Mucosa of rectum (tissue), 2 donors: ENCODE results near the gene CCL14.

Experiments used
- H3K27ac ChIP-seq, 2 donors: one replicate each; pipeline ENCODE4 v1.7.0; 2013; ENCODE audit warnings: inconsistent platforms in 2 of 2, low read depth in 2 of 2, low read length in 2 of 2
- H3K27me3 ChIP-seq, 2 donors: one replicate each; pipeline ENCODE4 v1.7.0; 2013; ENCODE audit warnings: low read length in 2 of 2; ENCODE audit not compliant: control insufficient read depth in 2 of 2, insufficient read depth in 2 of 2
- H3K36me3 ChIP-seq, 2 donors: one replicate each; pipeline ENCODE4 v1.7.0; 2013; ENCODE audit warnings: low read length in 2 of 2; ENCODE audit not compliant: control insufficient read depth in 2 of 2, insufficient read depth in 2 of 2
- H3K4me1 ChIP-seq, 2 donors: one replicate each; pipeline ENCODE4 v1.7.0; 2013; ENCODE audit warnings: low read length in 2 of 2, mild to moderate bottlenecking in 1 of 2; ENCODE audit not compliant: control insufficient read depth in 2 of 2, insufficient read depth in 2 of 2
- H3K4me3 ChIP-seq, 2 donors: one replicate each; pipeline ENCODE4 v1.7.0; 2013; ENCODE audit warnings: low read length in 2 of 2
- H3K9ac ChIP-seq, 2 donors: one replicate each; pipeline ENCODE4 v1.7.0; 2013; ENCODE audit warnings: low read length in 2 of 2, low read depth in 1 of 2, mild to moderate bottlenecking in 1 of 2
- H3K9me3 ChIP-seq, 2 donors: one replicate each; pipeline ENCODE4 v1.7.0; 2013; ENCODE audit warnings: low read length in 2 of 2; ENCODE audit not compliant: control insufficient read depth in 2 of 2
- donor health status: healthy.
- donor health status: Normal muscosa, but diverticular disease.

The CCL14 gene

DNA sequence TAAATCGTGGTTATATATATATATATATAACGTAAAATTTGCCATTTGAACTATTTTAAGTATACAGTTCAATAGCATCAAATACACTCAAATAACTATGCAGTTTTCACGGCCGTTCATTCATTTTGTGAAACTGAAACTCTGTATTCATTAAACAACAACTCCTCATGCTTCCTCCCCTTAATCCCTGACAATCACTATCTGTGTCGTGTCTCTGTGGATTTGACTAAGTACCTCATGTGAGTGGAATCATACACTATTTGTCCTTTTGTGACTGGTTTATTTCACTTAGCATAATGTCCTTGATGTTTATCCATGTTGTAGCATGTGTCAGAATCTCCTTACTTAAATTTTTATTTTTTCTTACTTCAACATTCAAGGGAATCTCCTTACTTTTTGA is 28.4 kb upstream of the CCL14 start:
- H3K9ac ChIP-seq, result no peak overlapping the region
- H3K4me1 ChIP-seq, result no peaks in the 10 kb centered on the region
- no peak overlapping the region for H3K27ac ChIP-seq
- no peaks in the 10 kb centered on the region for H3K36me3 ChIP-seq
- no peak overlapping the region for H3K4me3 ChIP-seq
- H3K9me3 ChIP-seq, result no peaks in the 10 kb centered on the region
- H3K27me3 ChIP-seq, result no peaks in the 10 kb centered on the region

DNA sequence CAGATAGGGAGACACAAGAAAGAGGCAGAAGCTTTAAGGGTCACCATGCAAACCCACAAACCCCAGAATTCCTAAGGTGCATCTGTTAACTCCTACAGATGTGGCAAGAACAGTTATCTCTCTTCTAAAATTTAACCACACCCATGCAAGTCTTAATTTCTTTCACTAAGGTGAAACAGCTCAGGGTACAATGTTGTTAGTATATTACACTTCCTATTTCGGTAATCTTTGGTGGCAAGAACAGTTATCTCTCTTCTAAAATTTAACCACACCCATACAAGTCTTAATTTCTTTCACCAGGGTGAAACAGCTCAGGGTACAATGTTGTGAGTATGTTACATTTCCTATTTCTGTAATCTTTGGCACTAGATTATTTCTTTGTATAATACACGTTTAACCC is 24.7 kb upstream of the CCL14 start:
- H3K36me3 ChIP-seq, result no peaks in the 10 kb centered on the region

DNA sequence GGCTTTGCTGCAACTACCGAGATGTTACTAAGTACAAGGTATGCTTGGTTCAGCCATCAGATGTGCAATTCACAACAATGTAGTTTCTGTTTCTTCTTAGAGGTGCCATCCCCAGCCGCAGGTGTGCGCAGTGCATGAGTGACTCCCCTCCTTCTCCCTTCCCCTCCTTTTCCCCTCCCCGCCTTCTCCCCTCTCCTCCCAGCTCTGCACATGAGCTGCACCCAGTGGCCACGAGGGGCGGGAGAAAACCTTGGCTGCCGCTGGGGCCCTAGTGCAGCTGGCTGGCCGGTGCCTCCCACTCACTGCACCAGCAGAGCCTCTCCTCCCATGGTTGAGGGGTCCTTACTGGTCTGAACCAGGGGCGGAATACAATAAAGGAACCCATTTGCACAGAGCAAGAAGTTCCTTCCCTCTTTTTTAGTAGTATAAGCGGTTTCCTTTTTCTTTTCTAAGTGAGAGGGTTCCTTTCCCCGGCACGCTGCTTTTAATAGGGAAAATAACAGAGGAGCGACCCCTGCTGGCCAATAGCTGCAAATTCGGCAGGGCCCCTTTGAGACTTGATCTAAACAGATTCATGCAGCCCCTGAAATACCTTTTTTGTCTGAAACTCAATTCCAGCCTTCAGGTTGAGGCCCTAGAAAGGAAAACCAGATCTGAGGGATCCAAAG is 22.6 kb upstream of the CCL14 start:
- Histone ChIP-seq H3K36me3 (no peaks in the 10 kb centered on the region), H3K27ac (no peak overlapping the region), H3K4me3 (no peak overlapping the region), H3K4me1 (peaks cover 3 to 9% of the 10 kb centered on the region in 2 donors), H3K9ac (no peak overlapping the region), H3K27me3 (no peaks in the 10 kb centered on the region), H3K9me3 (no peaks in the 10 kb centered on the region)

More for the DNA sequence above, 24.7 kb upstream of the CCL14 start:
- H3K27ac ChIP-seq, result no peak overlapping the region
- H3K4me3 ChIP-seq, result no peak overlapping the region
- H3K9ac ChIP-seq, result no peak overlapping the region
- H3K4me1 ChIP-seq, result no peaks in the 10 kb centered on the region
- H3K27me3 ChIP-seq, result no peaks in the 10 kb centered on the region
- H3K9me3 ChIP-seq, result no peaks in the 10 kb centered on the region

DNA sequence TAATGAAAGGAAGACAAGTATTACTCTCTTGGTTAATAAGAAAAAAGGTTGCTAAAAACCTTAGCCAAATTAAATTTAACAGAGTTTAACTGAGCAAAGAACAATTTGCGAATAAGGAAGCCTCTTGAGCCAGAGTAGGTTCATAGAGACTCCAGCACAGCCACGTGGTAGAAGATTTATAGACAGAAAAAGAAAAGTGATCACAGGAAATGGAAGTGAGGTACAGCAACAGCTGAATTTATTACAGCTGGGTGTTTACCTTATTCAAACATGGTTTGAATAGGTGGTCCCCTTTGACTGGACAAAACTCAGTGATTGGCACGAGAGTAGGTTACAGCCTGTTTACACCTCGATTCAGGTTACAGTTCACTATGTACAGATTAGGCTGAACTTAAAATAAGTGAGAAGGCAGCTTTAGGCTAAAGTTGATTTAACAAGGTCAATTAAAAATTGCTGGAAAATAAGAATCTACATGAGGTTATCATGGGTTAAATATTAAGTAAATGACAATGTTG is 18.1 kb upstream of the CCL14 start:
- H3K27ac ChIP-seq, result peak overlapping the region; percentile 3 to 68
- H3K9ac ChIP-seq, result no peak overlapping the region
- H3K4me1 ChIP-seq, result peaks cover 6 to 23% of the 10 kb centered on the region in 2 donors
- no peaks in the 10 kb centered on the region for H3K36me3 ChIP-seq
- H3K9me3 ChIP-seq, result no peaks in the 10 kb centered on the region
- peak overlapping the region in 1 of 2 donors; percentile 17 for H3K4me3 ChIP-seq
- no peaks in the 10 kb centered on the region for H3K27me3 ChIP-seq

DNA sequence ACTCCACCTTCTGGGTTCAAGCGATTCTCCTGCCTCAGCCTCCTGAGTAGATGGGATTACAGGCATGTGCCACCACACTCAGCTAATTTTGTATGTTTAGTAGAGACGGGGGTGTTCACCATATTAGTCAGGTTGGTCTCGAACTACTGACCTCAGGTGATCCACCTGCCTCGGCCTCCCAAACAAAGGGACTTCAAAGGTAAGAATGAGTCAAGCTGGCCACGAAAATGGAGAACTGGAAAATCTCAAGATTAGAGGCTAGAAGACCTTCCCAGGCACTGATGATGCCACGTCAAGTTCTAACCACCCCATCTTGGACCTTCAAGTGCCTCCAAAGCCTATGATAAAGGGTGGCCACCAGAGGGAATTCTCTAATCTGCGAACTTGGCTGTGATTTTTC is 16.1 kb upstream of the CCL14 start:
- no peaks in the 10 kb centered on the region for H3K27me3 ChIP-seq
- H3K36me3 ChIP-seq, result peaks cover 6 to 12% of the 10 kb centered on the region in 2 donors
- no peak overlapping the region for H3K4me3 ChIP-seq
- peak overlapping the region; percentile 85 to 91 for H3K27ac ChIP-seq
- no peaks in the 10 kb centered on the region for H3K9me3 ChIP-seq
- no peak overlapping the region for H3K9ac ChIP-seq
- peaks cover 9 to 23% of the 10 kb centered on the region in 2 donors for H3K4me1 ChIP-seq

DNA sequence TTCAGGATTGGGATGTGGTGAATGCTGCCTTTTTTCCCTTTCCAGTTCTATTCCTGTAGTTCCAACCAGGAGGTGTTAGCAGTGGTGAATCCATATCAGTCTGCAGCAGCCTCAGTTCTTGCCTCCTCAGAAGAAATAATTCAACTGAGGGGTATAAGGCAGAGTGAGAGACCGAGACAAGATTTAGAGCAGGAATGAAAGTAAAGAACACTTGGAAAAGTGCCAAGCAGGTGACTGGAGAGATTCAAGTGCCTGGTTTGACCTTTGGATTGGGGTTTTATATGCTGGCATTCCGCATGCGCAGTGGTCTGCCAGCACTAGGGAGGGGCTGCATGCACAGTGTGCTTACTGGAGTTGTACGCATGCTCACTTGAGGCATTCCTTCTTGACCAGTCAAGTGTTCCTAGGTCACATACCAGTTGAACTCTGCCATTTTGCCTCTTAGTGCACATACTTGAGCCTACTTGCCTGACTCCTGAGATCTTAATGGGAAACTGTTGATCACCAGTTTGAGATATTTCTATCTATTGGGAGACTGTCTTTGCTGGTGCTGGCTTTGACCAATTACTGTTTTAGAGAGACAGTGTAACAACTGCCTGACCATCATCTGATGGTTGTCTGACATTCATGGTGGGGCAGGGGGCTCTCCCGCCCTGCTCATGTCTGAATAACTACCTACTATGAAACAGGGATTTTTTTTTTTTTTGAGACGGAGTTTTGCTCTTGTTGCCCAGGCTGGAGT is 15.5 kb upstream of the CCL14 start:
- Histone ChIP-seq H3K36me3 (peaks cover 12% of the 10 kb centered on the region in 2 donors), H3K4me1 (peaks cover 9 to 23% of the 10 kb centered on the region in 2 donors), H3K9ac (peak overlapping the region; percentile 55 to 66), H3K4me3 (peak overlapping the region; percentile 81 to 86), H3K9me3 (no peaks in the 10 kb centered on the region), H3K27me3 (no peaks in the 10 kb centered on the region), H3K27ac (peak overlapping the region; percentile 85 to 91)

DNA sequence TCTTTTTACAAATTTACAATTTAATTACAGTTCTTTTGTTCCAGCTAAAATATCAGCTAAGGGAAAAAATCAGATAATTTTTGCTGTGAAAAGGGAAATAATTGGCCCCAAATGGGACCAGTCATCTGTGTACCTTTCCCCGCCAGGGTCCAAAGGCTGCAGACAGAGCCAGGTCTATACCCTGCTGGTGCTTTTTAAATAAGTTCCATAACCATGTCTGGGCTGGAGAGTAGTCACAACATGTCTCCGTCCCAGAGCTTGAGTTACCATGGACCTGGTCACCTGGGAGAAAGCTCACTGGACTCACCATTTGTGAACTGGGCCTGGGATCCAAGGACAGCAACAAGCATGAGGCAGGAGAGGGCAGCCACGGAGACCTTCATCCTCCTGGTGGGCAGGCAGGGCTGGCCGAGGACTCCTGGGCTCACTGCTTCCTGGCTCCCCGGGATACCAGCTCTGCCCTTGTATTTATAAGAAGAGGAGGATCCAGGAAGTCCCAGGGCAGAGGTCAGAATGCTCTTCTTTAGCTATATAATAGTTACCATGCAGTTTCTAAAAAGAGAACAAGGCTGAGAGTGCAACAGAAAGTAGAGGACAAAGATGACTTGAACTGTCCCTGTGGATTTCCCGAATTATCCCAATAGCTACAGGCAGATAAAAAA is 14.7 kb upstream of the CCL14 start, which contains the start of gene CCL15:
CCL15 (minus strand) TSS at position 444 of the 662 bp plus-strand sequence; CDS start at position 383, 61 bp downstream.
- Histone ChIP-seq H3K9me3 (no peaks in the 10 kb centered on the region), H3K4me1 (peaks cover 9 to 23% of the 10 kb centered on the region in 2 donors), H3K4me3 (peak within 1 kb of the TSS; percentile 81 to 86), H3K36me3 (peaks cover 16 to 17% of the 10 kb centered on the region in 2 donors), H3K27ac (peak within 1 kb of the TSS; percentile 85 to 91), H3K27me3 (no peaks in the 10 kb centered on the region), H3K9ac (peak within 1 kb of the TSS; percentile 72 to 73)

DNA sequence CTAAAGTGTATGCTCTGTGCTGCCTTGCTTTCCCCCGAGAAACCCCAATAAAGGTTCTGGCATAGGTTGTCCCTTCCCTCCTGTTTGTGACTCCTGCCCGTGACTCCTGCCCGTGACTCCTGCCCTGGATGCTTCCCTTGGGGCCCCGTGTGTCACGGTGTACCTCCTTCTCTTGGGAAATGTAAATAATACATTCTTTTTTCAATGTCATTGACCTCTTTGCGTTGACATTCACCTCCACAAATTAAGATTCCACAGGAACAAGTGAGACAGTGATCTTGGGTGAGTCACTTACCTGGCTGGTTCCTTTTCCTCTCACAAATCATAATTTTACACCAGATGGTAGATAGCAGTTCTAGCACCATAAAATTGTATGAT is 14.2 kb upstream of the CCL14 start:
- Histone ChIP-seq H3K27me3 (no peaks in the 10 kb centered on the region), H3K4me3 (peak overlapping the region; percentile 81 to 86), H3K9me3 (no peaks in the 10 kb centered on the region), H3K4me1 (peaks cover 9 to 23% of the 10 kb centered on the region in 2 donors), H3K27ac (peak overlapping the region; percentile 85 to 91), H3K36me3 (peaks cover 16 to 17% of the 10 kb centered on the region in 2 donors), H3K9ac (peak overlapping the region; percentile 56 to 73)

DNA sequence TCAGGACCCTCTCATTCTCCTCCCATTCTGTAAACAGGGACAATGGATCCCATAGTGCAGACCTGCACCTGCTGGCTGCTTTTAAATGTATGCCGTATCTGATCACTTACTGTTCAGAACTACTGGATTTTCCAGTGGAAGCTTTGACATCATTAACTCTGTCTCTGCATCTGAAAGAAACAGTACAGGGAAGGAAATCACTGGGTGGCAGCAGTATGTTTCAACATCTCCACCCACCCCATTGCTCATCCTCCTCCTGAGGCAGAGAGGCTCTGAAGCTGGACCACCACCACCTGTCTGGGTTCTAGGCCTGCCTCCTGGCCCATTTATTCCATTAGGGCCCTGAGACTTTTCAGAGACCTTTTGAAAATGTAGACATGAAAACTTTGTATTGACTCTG is 12.2 kb upstream of the CCL14 start:
- no peaks in the 10 kb centered on the region for H3K9me3 ChIP-seq
- peaks cover 17 to 20% of the 10 kb centered on the region in 2 donors for H3K36me3 ChIP-seq
- no peak overlapping the region for H3K4me3 ChIP-seq
- peaks cover 6 to 11% of the 10 kb centered on the region in 2 donors for H3K4me1 ChIP-seq
- no peak overlapping the region for H3K27ac ChIP-seq
- H3K9ac ChIP-seq, result no peak overlapping the region
- H3K27me3 ChIP-seq, result no peaks in the 10 kb centered on the region
